Naive B cell (primary cell): ENCODE measurements around the gene POU5F2. TPM values are rescaled to one million over a fixed set of nuclear protein-coding genes. Genes with fewer than 3 reads are reported as not detected.

Experiments
- ATAC-seq, 2 donors: fragments of 150-1000 bp; cut with Tn5 transposase; 2 replicates each; pipeline ENCODE4 v1.10.0; 2021; ENCODE audit warnings: low read depth in 2 of 2, mild to moderate bottlenecking in 2 of 2, moderate library complexity in 2 of 2
- DNase-seq: peaks from one replicate; pipeline ENCODE4 v3.0.0; 2022
- H3K27ac Mint-ChIP-seq, 6 donors: one replicate each; pipeline ENCODE4 v1.8.0; 2020 to 2022; ENCODE audit warnings: mild to moderate bottlenecking in 6 of 6, mixed read lengths in 6 of 6, moderate library complexity in 5 of 6, inconsistent platforms in 2 of 6
- H3K27me3 Mint-ChIP-seq, 3 donors: one replicate each; pipeline ENCODE4 v1.8.0; 2021 to 2022; ENCODE audit warnings: mixed read lengths in 3 of 3, mild to moderate bottlenecking in 1 of 3
- H3K36me3 Mint-ChIP-seq, 2 donors: one replicate each; pipeline ENCODE4 v1.8.0; 2020 to 2022; ENCODE audit warnings: mixed read lengths in 2 of 2, inconsistent platforms in 1 of 2, mild to moderate bottlenecking in 1 of 2
- H3K4me1 Mint-ChIP-seq, 3 donors: one replicate each; pipeline ENCODE4 v1.8.0; 2020 to 2022; ENCODE audit warnings: mixed read lengths in 3 of 3, inconsistent platforms in 1 of 3, mild to moderate bottlenecking in 1 of 3, moderate library complexity in 1 of 3
- H3K4me3 Mint-ChIP-seq, 8 donors: one replicate each; pipeline ENCODE4 v1.8.0; 2020 to 2022; ENCODE audit warnings: mild to moderate bottlenecking in 8 of 8, mixed read lengths in 8 of 8, moderate library complexity in 8 of 8, inconsistent platforms in 2 of 8
- H3K9me3 Mint-ChIP-seq, 7 donors: one replicate each; pipeline ENCODE4 v1.8.0; 2020 to 2022; ENCODE audit warnings: mixed read lengths in 7 of 7, mild to moderate bottlenecking in 5 of 7, inconsistent platforms in 2 of 7, moderate library complexity in 1 of 7
- polyA plus RNA-seq, 6 donors: library from polyadenylated mRNA; unstranded; fragments of 300-500 nt; fragmentation: Illumina TruSeq; gene quantifications; one replicate each; pipeline ENCODE4 v1.2.3, GENCODE V29; 2021; ENCODE audit warnings: low read depth in 6 of 6

POU5F2 gene
- polyA plus RNA-seq, 6 donors from 2014 or later: 0.12 to 0.61 (median 0.29) TPM; not detected in 2

- DNase-seq: no peak
- H3K27me3 Mint-ChIP-seq: no peaks in the 10 kb centered on the region
- ATAC-seq: no peak
- H3K4me3 Mint-ChIP-seq: no peak overlapping the region
- peaks cover 0 to 26% (median 7%) of the 10 kb centered on the region in 7 donors for H3K9me3 Mint-ChIP-seq
- peaks cover 36 to 51% of the 10 kb centered on the region in 2 donors for H3K36me3 Mint-ChIP-seq
- peaks cover 0 to 3% (median 0%) of the 10 kb centered on the region in 3 donors for H3K4me1 Mint-ChIP-seq
- H3K27ac Mint-ChIP-seq: no peak overlapping the region
Observed at GRCh38 chr5:93735378-93735777, 6.0 kb downstream of the POU5F2 start.

DNA sequence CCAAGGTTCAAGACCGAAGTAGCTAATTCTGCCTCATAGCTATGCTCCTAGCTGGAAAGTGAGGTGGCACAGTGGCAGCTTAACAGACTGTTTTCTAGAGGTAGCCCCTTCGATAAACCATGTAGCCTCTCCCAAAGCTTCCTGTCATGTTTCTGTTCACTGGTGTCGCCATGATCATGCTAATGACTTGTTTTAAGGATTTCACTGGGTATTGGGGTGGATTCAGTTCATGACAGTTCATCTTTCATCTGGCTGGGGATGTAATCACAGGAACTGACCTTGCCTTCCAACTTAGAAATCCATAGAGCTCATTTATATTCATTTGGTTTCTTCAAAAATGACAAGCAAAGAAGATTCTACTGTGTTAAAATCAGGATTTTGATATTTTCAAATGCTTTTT is 9.4 kb downstream of the POU5F2 start:
- Mint-ChIP-seq H3K9me3 (no peaks in the 10 kb centered on the region), H3K27ac (no peak overlapping the region)

DNA sequence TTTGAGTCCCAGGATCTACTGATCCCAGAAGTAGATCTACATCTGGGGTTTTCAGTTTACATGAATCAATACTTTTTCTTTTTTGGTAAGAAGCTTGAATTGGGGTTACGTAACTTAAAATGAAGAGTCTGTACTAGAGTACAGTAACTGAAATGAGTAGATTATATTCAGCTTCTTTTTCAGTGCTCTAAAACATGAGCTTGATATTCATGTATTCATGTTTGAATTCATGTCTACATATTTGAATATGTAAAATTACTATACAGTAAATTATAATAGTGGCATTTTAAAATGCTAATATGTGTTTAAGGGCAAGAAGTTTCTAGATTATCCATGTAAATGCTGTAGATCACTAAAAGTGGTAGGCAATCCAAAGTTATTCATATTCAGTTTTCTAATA is 14.8 kb downstream of the POU5F2 start:
- Mint-ChIP-seq H3K27me3 (no peaks in the 10 kb centered on the region), H3K4me1 (no peaks in the 10 kb centered on the region), H3K4me3 (no peak overlapping the region), H3K9me3 (no peaks in the 10 kb centered on the region), H3K27ac (no peak overlapping the region), H3K36me3 (peaks cover 5 to 7% of the 10 kb centered on the region in 2 donors)
- DNase-seq (no peak), ATAC-seq (no peak)

More for the DNA sequence above, 9.4 kb downstream of the POU5F2 start:
- ATAC-seq: no peak
- DNase-seq: no peak
- H3K27me3 Mint-ChIP-seq: no peaks in the 10 kb centered on the region
- H3K36me3 Mint-ChIP-seq: peaks cover 14 to 17% of the 10 kb centered on the region in 2 donors
- no peak overlapping the region for H3K4me3 Mint-ChIP-seq
- no peaks in the 10 kb centered on the region for H3K4me1 Mint-ChIP-seq

GRCh38 chr5:93724791-93725190 is 16.6 kb downstream of the POU5F2 start:
- Mint-ChIP-seq H3K4me3 (no peak overlapping the region), H3K9me3 (no peaks in the 10 kb centered on the region), H3K27me3 (no peaks in the 10 kb centered on the region), H3K27ac (peak overlapping the region in 1 of 6 donors; percentile 16), H3K36me3 (peaks cover 5 to 7% of the 10 kb centered on the region in 2 donors), H3K4me1 (no peaks in the 10 kb centered on the region)
- no peak for DNase-seq
- no peak for ATAC-seq

- Mint-ChIP-seq H3K4me3 (no peak overlapping the region), H3K27me3 (no peaks in the 10 kb centered on the region), H3K4me1 (peaks cover 0 to 6% (median 0%) of the 10 kb centered on the region in 3 donors), H3K27ac (no peak overlapping the region), H3K9me3 (no peaks in the 10 kb centered on the region), H3K36me3 (peaks cover 12 to 15% of the 10 kb centered on the region in 2 donors)
- DNase-seq (no peak), ATAC-seq (no peak)
Observed at GRCh38 chr5:93723681-93724080, 17.7 kb downstream of the POU5F2 start.

DNA sequence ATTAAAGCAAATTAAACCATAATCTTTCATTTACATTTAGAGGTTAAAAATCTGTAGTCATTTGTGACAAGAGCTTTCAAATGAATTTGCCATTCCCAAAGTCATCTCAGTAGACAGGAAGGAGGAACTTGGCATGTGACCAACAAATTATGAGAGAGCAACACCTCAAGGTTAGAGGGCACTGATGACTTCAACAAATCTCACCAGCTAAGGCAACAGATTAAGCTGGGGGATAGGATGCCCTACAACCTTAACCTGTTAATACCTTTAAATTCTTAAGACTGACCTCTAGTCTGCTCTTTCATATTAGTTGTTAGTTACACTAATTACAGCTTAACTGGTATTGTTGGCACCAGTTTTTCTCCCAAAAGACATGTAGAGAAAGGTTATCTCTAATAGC is 18.4 kb downstream of the POU5F2 start:
- Mint-ChIP-seq H3K36me3 (peaks cover 16 to 19% of the 10 kb centered on the region in 2 donors), H3K4me3 (no peak overlapping the region), H3K4me1 (peaks cover 0 to 9% (median 0%) of the 10 kb centered on the region in 3 donors), H3K27me3 (no peaks in the 10 kb centered on the region), H3K27ac (no peak overlapping the region), H3K9me3 (no peaks in the 10 kb centered on the region)
- ATAC-seq: no peak
- DNase-seq: no peak

GRCh38 chr5:93722588-93722987 is 18.8 kb downstream of the POU5F2 start:
- ATAC-seq (no peak), DNase-seq (no peak)
- Mint-ChIP-seq H3K4me1 (peaks cover 0 to 9% (median 0%) of the 10 kb centered on the region in 3 donors), H3K4me3 (no peak overlapping the region), H3K27me3 (no peaks in the 10 kb centered on the region), H3K36me3 (peaks cover 16 to 19% of the 10 kb centered on the region in 2 donors), H3K9me3 (no peaks in the 10 kb centered on the region), H3K27ac (no peak overlapping the region)

- DNase-seq (no peak), ATAC-seq (no peak)
- no peak overlapping the region for H3K27ac Mint-ChIP-seq
- H3K4me1 Mint-ChIP-seq: peaks cover 0 to 9% (median 0%) of the 10 kb centered on the region in 3 donors
- no peak overlapping the region for H3K4me3 Mint-ChIP-seq
- H3K27me3 Mint-ChIP-seq: no peaks in the 10 kb centered on the region
- peaks cover 16 to 19% of the 10 kb centered on the region in 2 donors for H3K36me3 Mint-ChIP-seq
- H3K9me3 Mint-ChIP-seq: no peaks in the 10 kb centered on the region
Observed at GRCh38 chr5:93721511-93721910, 19.9 kb downstream of the POU5F2 start.

DNA sequence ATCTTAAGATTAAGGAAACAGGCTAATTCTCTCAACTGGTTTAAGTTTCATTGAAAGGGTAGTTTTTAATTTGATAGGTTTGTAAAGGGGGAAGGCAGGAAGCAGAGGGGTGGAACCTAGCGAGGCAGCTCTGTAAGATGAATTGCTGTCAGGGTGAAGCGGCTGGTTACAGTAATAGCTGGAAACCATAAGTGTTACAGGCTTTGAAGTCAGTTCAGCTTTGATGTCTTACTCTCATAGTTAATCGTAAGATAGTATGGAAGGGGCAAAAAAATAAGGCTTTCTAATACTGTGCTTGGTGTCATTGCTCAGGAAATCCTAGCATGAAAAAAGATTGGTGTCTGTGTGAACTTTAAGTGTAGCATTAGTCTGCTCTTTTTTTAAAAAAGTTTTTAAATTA is 20.3 kb downstream of the POU5F2 start:
- H3K4me1 Mint-ChIP-seq: peaks cover 0 to 9% (median 0%) of the 10 kb centered on the region in 3 donors
- H3K27ac Mint-ChIP-seq: no peak overlapping the region
- no peaks in the 10 kb centered on the region for H3K27me3 Mint-ChIP-seq
- H3K9me3 Mint-ChIP-seq: no peaks in the 10 kb centered on the region
- H3K36me3 Mint-ChIP-seq: peaks cover 16 to 19% of the 10 kb centered on the region in 2 donors
- no peak for ATAC-seq
- no peak for DNase-seq
- H3K4me3 Mint-ChIP-seq: no peak overlapping the region

DNA sequence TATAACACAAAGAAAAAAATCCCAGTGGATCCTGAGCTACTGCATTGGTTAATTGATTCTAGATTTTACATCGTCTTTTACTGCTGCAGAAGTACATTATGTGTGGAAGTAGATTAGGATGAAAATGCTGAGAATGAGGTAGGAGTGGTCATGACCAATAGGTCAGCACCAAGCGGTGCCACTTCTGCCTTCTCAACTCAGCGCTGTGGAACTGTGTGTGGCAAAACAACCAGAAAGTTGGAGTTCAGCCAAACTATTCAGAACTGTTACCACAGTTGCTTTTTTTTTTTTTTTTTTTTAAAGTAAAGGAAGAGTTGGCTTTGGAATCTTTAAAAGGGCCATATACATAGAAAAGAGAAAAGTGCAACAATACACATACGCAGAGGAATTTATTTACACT is 24.2 kb downstream of the POU5F2 start:
- Mint-ChIP-seq H3K9me3 (peaks cover 0 to 6% (median 0%) of the 10 kb centered on the region in 7 donors), H3K27me3 (no peaks in the 10 kb centered on the region), H3K4me3 (no peak overlapping the region), H3K4me1 (peaks cover 0 to 9% (median 0%) of the 10 kb centered on the region in 3 donors), H3K27ac (no peak overlapping the region), H3K36me3 (peaks cover 16 to 29% of the 10 kb centered on the region in 2 donors)
- no peak for ATAC-seq
- DNase-seq: no peak

GRCh38 chr5:93716453-93716852 is 24.9 kb downstream of the POU5F2 start:
- Mint-ChIP-seq H3K9me3 (peaks cover 0 to 6% (median 0%) of the 10 kb centered on the region in 7 donors), H3K27me3 (no peaks in the 10 kb centered on the region), H3K36me3 (peaks cover 16 to 29% of the 10 kb centered on the region in 2 donors), H3K4me1 (peaks cover 0 to 10% (median 0%) of the 10 kb centered on the region in 3 donors), H3K4me3 (no peak overlapping the region), H3K27ac (no peak overlapping the region)
- ATAC-seq (no peak), DNase-seq (no peak)

DNA sequence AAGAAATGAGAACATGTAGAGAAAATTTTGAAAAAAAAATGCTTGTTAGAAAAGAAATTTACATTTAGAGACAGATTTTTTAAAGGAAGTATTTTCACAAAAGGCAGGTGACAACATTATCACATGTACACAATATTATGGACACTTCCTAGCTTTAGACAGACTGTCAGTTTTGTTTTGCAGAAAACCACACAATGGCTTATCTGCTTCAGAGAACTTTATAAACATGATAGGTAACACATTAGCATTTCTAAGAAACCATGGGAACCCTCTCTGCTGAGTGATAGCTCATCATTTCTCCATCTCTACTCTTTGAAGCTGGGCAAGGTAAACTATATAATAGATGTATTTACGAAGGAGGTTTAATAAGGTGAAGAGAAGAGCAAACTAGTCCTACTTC is 25.6 kb downstream of the POU5F2 start:
- peaks cover 0 to 12% (median 0%) of the 10 kb centered on the region in 3 donors for H3K4me1 Mint-ChIP-seq
- no peak for DNase-seq
- ATAC-seq: no peak
- H3K27ac Mint-ChIP-seq: no peak overlapping the region
- H3K27me3 Mint-ChIP-seq: no peaks in the 10 kb centered on the region
- peaks cover 0 to 6% (median 0%) of the 10 kb centered on the region in 7 donors for H3K9me3 Mint-ChIP-seq
- H3K36me3 Mint-ChIP-seq: peaks cover 16 to 29% of the 10 kb centered on the region in 2 donors
- H3K4me3 Mint-ChIP-seq: no peak overlapping the region

DNA sequence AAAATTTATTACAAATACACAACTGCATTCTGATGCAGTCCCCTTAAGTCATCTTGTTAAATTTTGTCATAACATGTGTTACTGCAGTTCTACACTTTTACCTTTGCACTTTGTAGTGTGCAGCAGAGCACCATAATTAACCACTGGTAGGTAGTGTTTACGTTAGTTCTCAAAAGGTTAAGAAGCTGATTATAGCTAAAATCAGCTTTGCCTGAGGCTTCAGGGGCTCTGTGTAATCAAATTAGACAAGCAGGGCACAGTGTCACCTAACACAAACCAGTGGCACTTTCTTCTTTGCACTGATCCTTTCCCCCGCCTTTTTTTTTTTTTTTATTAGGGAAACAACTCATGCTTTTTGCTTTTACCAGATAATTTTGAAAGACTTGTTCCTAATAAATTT is 26.1 kb downstream of the POU5F2 start:
- H3K27me3 Mint-ChIP-seq: no peaks in the 10 kb centered on the region
- peaks cover 0 to 6% (median 0%) of the 10 kb centered on the region in 7 donors for H3K9me3 Mint-ChIP-seq
- H3K36me3 Mint-ChIP-seq: peaks cover 16 to 29% of the 10 kb centered on the region in 2 donors
- H3K4me1 Mint-ChIP-seq: peaks cover 0 to 12% (median 0%) of the 10 kb centered on the region in 3 donors
- H3K27ac Mint-ChIP-seq: no peak overlapping the region
- DNase-seq (no peak), ATAC-seq (no peak)
- no peak overlapping the region for H3K4me3 Mint-ChIP-seq

GRCh38 chr5:93708442-93708841 is 33.0 kb downstream of the POU5F2 start:
- no peak overlapping the region for H3K4me3 Mint-ChIP-seq
- H3K36me3 Mint-ChIP-seq: peaks cover 0 to 22% of the 10 kb centered on the region in 2 donors
- DNase-seq (no peak), ATAC-seq (no peak)
- H3K27me3 Mint-ChIP-seq: no peaks in the 10 kb centered on the region
- H3K27ac Mint-ChIP-seq: no peak overlapping the region
- H3K9me3 Mint-ChIP-seq: peaks cover 0 to 6% (median 0%) of the 10 kb centered on the region in 7 donors
- peaks cover 0 to 7% (median 0%) of the 10 kb centered on the region in 3 donors for H3K4me1 Mint-ChIP-seq

GRCh38 chr5:93705896-93706295 is 35.5 kb downstream of the POU5F2 start:
- no peaks in the 10 kb centered on the region for H3K9me3 Mint-ChIP-seq
- no peak overlapping the region for H3K27ac Mint-ChIP-seq
- no peak for DNase-seq
- peaks cover 0 to 20% of the 10 kb centered on the region in 2 donors for H3K36me3 Mint-ChIP-seq
- H3K4me3 Mint-ChIP-seq: no peak overlapping the region
- H3K4me1 Mint-ChIP-seq: peaks cover 0 to 7% (median 0%) of the 10 kb centered on the region in 3 donors
- no peak for ATAC-seq
- no peaks in the 10 kb centered on the region for H3K27me3 Mint-ChIP-seq
